ENCODE data around the gene PEX6.

The PEX6 gene

DNA sequence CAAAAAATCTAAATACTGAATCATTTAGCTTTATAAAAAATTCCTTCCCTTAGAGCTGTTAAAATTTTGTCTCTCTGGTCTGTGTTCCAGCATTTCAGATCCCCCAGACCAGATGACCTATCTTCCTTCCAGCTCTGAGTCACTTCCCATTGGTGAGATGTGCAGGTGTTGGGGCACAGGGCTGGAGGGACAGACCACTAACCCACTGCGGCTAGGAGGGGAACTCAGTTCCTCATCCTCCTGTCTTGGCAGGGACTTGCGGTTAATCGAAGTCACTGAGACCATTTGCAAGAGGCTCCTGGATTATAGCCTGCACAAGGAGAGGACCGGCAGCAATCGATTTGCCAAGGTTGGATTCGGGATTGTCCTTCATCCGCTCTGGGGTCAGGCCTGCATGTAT, 43.7 kb downstream of the PEX6 start:
- no peak for DNase-seq (ENCODE audit: low read depth)

DNA sequence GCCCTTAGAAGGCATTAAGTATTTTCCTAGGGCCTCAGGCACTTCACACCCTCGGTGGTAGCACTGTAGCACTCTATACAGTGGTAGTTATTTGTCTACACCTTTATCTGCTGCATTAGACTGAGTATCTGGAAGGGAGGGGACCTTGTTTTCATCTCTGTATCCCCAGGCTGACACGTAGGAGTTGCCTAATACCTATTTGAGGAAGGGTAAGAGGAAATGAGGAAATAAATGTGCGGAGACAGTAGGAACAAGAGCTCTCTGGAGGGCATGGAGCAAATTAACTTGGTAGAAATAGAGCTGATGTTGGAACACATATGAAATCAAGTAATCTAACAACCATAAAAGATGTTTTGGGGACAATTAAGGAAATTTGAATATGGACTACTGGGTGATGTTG, 45.8 kb downstream of the PEX6 start:
- no peak for DNase-seq (ENCODE audit: low read depth)

DNA sequence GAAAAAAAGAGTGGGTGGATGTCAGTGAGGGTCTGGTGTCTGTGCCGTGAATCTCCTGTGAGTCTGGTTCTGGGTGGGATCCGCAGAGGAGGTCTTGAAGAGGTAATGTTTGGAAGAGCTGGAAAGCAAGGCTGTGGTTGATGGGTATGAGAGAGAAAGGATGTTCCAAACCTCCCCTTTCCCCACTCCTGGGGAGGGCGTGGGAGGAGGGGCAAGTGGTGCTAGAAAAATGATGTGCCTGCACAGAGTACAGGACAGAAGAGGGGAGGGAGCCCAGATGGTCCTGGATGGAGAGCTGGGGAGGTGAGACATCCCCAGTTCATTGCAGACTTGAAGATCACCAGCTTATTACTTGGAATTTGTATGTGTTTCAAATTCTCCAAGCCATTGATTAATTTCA, 46.6 kb downstream of the PEX6 start:
- no peak for DNase-seq (ENCODE audit: low read depth)

DNA sequence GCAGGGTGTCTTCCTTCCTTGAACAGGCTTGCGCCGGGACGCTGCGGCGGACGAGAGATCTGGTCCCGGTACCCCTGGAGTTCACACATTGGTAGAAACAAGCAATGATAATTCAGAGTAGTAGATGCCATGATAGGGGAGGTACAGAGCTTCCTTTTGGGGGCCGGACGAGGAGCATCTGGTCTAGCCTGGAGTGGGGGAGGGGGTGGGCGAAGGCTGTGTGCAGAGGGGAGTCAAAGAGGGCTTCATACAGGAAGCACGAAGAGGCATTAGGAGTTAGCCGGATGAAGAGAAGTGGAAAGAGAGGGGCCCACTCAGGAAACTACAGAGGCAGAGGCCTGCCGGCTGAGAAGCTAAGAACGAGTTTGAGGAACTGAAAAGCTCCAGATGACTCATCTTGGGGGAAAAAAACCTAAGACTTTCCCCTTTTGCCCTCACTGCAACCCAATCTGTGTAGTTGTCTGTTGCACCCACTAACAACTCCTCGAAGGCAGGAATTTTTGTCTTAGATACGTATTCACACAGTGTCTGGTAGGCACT, 49.1 kb downstream of the PEX6 start:
- DNase-seq (ENCODE audit: low read depth): peak; percentile 51

DNA sequence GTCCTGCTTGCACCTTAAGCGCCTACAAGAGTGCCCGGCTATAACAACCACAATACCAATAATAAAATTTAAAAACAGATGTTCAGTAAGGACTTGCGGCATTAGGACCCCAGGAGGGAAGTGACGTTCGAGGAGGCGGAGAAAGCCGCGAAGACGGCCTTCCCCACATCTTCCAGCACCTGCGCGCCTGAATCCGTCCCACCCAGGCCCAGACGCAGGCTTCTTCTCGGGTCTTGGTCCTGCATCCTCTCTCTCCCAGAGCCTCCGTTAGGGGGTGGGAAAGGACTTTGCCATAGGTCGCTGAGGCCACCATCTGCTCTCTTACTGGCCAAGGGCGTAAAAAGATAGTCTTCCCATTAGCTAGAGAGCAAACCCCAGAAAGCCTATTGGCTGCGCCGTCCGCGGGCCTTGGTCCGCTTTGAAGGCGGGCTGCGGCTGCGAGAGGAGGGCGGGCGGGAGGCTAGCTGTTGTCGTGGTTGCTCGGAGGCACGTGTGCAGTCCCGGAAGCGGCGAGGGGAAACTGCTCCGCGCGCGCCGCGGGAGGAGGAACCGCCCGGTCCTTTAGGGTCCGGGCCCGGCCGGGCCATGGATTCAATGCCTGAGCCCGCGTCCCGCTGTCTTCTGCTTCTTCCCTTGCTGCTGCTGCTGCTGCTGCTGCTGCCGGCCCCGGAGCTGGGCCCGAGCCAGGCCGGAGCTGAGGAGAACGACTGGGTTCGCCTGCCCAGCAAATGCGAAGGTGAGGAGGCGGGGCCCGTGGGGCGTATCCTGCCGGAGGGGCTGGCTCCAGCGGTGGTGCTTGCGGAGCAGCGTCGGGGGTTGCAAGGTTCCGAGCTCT, 49.8 kb downstream of the PEX6 start, which contains the start of gene CNPY3:
CNPY3 (plus strand) TSS at position 495 of the 835 bp plus-strand sequence; CDS start at position 586, 91 bp downstream.
- DNase-seq (ENCODE audit: low read depth): peak; percentile 92

DNA sequence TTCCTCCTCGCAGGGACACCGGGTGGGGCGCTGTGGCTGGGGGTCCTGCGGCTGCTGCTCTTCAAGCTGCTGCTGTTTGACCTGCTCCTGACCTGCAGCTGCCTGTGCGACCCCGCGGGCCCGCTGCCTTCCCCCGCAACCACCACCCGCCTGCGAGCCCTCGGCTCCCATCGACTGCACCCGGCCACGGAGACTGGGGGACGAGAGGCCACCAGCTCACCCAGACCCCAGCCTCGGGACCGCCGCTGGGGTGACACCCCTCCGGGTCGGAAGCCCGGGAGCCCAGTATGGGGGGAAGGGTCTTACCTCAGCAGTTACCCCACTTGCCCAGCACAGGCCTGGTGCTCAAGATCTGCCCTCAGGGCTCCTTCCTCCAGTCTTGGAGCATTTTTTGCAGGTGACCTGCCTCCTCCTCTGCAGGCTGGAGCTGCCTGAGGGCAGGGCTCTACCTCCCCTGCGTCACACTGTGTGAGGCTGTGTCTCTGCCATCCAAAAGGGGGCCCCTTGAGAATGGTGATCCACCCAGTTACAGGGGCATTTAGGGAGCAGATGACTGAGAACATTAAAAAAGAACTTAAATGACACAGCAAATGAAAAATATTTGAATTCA, 53.6 kb downstream of the PEX6 start:
- no peak for DNase-seq (ENCODE audit: low read depth)

DNA sequence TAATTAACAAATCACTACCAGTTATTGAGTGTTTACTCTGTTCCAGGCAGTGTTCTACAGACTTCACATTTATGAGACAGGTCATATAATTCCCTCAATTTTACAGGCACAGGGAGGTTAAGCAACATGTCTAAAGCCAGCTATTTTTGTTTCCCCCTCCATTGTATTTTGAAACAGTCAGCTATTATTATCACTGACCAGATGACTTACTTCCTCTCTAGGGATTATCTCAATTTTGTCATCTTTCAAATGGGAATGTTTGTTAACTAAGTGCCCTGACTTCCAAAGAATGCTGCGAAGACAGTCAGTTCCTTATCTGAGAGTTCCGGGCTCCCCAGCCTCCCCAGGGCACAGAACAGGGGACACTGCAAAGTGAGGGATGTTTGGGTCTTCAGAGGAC, 55.3 kb downstream of the PEX6 start:
- DNase-seq (ENCODE audit: low read depth): no peak

DNA sequence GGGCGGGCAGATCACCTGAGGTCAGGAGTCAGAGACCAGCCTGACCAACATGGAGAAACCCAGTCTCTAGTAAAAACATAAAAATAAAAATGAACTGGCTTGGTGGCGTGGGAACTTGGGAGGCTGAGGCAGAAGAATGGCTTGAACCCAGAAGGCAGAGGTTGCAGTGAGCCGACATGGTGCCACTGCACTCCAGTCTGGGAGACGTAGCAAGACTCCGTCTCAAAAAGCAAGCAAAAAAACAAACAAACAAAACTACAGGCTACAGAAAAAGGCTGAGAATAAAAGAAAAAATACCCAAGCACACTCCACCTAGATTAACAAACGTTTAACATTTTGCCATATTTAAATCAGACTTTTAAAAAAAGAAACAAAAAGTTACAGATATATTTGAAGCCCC, 57.2 kb downstream of the PEX6 start:
- no peak for DNase-seq (ENCODE audit: low read depth)

DNA sequence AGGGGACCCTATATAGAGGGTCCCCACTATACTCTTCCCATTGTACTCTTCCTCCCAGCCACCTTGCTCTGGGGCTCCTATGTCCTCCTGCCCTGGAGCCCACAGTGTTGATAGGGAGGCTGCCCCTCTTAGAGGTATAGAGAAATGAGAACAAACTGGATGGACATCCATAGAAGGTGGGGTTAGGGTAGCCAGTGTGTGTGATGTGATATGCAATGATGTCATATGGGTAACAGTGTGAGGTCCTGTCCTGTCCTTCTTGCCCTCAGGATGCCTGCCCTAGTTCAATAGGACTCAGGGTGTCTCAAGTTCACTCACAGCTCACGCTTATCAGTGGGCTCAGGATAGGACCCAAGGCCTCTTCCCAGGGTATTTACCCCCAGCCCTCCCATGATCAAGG, 62.7 kb downstream of the PEX6 start:
- DNase-seq (ENCODE audit: low read depth): no peak

DNA sequence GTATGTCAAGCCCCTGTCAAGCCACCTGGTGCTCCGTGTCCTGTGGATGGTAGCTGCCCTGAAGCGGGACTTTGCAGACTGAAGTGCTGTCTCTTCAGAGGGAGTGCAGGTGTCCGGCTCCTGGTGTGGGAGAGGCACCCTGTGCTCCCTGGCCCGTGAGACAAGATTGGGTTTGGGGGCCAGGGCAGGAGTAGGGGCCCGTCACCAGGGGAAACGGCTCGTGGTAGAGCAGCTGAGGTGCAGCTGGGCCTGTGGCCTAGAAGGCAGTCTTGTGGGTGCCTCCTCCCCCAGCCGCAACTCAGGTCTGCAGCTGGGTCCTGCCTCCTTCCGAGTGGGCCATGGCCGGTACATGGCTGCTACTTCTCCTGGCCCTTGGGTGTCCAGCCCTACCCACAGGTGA, 63.2 kb downstream of the PEX6 start, which contains the start of gene PTCRA:
PTCRA (plus strand) TSS at position 322 of the 400 bp plus-strand sequence; CDS start at position 339, 17 bp downstream.
- DNase-seq (ENCODE audit: low read depth): no peak

DNA sequence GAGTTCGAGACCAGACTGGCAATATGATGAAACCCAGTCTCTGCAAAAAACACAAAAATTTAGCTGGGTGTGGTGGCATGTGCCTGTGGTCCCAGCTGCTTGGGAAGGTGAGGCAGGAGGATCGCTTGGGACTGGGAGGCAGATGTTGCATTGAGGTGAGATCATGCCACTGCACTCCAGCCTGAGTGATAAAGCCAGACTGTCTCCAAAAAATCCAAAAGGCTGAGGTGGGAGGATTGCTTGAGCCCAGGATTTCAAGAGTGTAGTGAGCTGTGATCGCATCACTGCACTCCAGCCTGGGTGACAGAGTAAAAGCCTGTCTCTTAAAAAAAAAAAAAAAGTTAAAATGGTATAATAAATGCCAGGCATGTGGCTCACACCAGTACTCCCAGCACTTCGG, 64.4 kb downstream of the PEX6 start:
- DNase-seq (ENCODE audit: low read depth): no peak

Measured in GM04504 (cell line).